ENCODE data around the gene BCL11A. TPM values are rescaled to one million over a fixed set of nuclear protein-coding genes. Genes with fewer than 3 reads are reported as not detected.

The BCL11A gene
- total RNA-seq, 2 donors from 2014 or later: 14.3 to 16.2 TPM

DNA sequence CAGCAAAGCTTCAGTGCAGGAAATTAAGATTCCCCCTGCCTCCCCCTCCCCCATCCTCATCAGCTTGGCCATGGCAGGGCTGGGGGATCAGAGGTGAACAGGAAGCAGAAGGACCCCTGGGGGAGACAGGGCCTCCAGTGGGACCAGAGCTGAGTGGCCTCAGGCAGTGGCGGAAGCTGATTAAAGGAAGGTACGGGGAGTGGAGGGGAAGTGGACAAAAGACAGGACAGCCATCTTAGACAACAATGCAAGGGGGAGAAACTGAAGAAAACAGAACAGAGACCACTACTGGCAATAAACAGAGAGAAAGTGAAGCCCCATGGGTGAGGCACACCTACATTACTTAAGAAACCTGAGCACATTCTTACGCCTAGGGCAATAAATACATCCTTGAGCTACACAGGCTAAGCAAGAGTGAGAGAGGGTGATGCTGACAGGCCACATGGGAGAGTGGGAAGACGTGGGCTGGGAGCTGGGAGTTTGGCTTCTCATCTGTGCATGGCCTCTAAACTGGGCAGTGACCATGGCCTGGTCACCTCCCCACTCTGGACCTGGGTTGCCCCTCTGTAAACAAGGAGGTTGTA lies 59.6 kb downstream of the BCL11A start:
- ATAC-seq (no peak), DNase-seq (no peak)
- no peaks in the 10 kb centered on the region for H3K27me3 ChIP-seq
- peaks cover 24% of the 10 kb centered on the region for H3K4me1 ChIP-seq
- no peaks in the 10 kb centered on the region for H3K9me3 ChIP-seq
- TF ChIP-seq, protein P1, sequence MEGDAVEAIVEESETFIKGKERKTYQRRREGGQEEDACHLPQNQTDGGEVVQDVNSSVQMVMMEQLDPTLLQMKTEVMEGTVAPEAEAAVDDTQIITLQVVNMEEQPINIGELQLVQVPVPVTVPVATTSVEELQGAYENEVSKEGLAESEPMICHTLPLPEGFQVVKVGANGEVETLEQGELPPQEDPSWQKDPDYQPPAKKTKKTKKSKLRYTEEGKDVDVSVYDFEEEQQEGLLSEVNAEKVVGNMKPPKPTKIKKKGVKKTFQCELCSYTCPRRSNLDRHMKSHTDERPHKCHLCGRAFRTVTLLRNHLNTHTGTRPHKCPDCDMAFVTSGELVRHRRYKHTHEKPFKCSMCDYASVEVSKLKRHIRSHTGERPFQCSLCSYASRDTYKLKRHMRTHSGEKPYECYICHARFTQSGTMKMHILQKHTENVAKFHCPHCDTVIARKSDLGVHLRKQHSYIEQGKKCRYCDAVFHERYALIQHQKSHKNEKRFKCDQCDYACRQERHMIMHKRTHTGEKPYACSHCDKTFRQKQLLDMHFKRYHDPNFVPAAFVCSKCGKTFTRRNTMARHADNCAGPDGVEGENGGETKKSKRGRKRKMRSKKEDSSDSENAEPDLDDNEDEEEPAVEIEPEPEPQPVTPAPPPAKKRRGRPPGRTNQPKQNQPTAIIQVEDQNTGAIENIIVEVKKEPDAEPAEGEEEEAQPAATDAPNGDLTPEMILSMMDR (IDR thresholded peaks at IDR 0.05): no peak
- TF ChIP-seq POLR2A (IDR thresholded peaks at IDR 0.05): no peak
- 84 to 95% methylated on average over 4 of the region's 4 CpGs for WGBS, 2 donors
- H3K27ac ChIP-seq: no peak overlapping the region
- intact Hi-C loops (cut with DNase I): no loop called here
- H3K36me3 ChIP-seq (replicated peaks in 1 of 2; ENCODE audit: insufficient read depth in 1 of 2, low read depth in 2 of 2): no peaks in the 10 kb centered on the region
- H3K4me3 ChIP-seq: no peak overlapping the region

DNA sequence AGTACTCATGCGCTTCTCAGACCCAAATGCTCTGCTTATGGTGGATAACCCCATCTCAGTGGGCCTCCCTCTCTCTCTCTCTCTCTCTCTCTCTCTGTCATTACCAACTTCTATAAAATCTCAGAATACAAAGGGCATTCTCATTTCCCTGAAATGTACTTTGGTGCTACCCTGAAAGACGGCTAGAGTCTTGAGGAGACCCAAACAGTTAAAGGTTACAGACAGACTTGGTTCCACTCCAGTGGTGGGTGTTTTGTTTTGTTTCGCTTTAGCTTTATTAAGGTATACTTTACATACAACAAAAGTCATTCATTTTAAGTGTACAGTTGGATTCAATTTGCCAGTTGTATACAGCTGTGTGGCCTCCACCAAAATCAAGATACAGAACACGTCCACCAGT lies 60.9 kb downstream of the BCL11A start:
- Histone ChIP-seq H3K4me1 (peaks cover 24% of the 10 kb centered on the region), H3K4me3 (no peak overlapping the region), H3K27me3 (no peaks in the 10 kb centered on the region), H3K36me3 (replicated peaks in 1 of 2; ENCODE audit: insufficient read depth in 1 of 2, low read depth in 2 of 2) (no peaks in the 10 kb centered on the region), H3K9me3 (no peaks in the 10 kb centered on the region), H3K27ac (no peak overlapping the region)
- ATAC-seq (no peak), DNase-seq (no peak)
- intact Hi-C loops (cut with DNase I): no loop called here
- 95% methylated on average over 4 of the region's 4 CpGs for WGBS, 2 donors
- TF ChIP-seq, protein P1 (IDR thresholded peaks at IDR 0.05): no peak
- TF ChIP-seq POLR2A (IDR thresholded peaks at IDR 0.05): no peak

DNA sequence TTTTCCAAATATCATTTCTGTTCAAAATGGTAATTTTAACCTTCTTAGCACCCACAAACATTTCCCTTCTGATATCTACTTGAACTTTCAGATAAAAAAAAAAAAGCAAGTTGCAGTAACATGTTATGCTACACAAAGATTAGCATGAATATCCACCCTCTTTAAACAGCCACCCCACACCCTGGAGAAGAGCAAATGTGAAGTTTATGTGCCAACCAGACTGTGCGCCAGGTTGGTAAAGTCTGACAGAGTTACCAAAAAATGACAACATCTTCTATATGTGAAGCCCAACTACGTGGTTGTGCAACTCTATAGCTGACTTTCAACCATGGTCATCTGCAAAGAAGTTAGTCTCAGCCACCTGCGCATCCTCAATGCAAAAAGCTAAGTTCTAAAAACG lies 62.6 kb downstream of the BCL11A start:
- WGBS, 2 donors: 69 to 74% methylated on average over 4 of the region's 4 CpGs
- no peak overlapping the region for H3K27ac ChIP-seq
- DNase-seq (no peak), ATAC-seq (no peak)
- TF ChIP-seq, protein P1 (IDR thresholded peaks at IDR 0.05): no peak
- TF ChIP-seq POLR2A (IDR thresholded peaks at IDR 0.05): no peak
- peaks cover 21% of the 10 kb centered on the region for H3K4me1 ChIP-seq
- H3K9me3 ChIP-seq: no peaks in the 10 kb centered on the region
- no peaks in the 10 kb centered on the region for H3K36me3 ChIP-seq (replicated peaks in 1 of 2; ENCODE audit: insufficient read depth in 1 of 2, low read depth in 2 of 2)
- no peak overlapping the region for H3K4me3 ChIP-seq
- intact Hi-C loops (cut with DNase I): no loop called here
- H3K27me3 ChIP-seq: no peaks in the 10 kb centered on the region

DNA sequence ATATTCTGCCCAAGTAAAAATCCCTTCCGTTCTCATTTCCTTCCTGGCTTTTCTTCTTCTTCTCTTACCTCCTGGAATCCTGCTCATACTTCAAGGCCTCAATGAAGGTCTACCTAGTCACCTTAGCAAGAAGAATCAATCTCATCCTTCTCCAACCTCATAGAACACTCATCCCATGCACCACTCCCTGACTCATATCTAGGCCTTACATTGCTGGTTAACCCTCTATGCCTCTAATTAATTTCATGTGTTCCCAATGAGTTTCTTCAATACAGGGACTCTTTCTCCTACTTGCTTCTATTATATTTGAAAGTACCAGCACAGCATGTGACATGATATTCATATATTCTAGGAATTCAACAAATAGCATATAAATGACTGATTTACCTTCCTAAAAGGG lies 63.0 kb downstream of the BCL11A start:
- H3K36me3 ChIP-seq (replicated peaks in 1 of 2; ENCODE audit: insufficient read depth in 1 of 2, low read depth in 2 of 2): no peaks in the 10 kb centered on the region
- H3K9me3 ChIP-seq: no peaks in the 10 kb centered on the region
- H3K4me1 ChIP-seq: peaks cover 17% of the 10 kb centered on the region
- no peaks in the 10 kb centered on the region for H3K27me3 ChIP-seq
- intact Hi-C loops (cut with DNase I): no loop called here
- ATAC-seq (no peak), DNase-seq (no peak)
- no peak overlapping the region for H3K27ac ChIP-seq
- whole genome bisulfite sequencing, 2 donors: 100% methylated on average over 1 of the region's 1 CpG
- TF ChIP-seq POLR2A (IDR thresholded peaks at IDR 0.05): no peak
- TF ChIP-seq, protein P1 (IDR thresholded peaks at IDR 0.05): no peak
- H3K4me3 ChIP-seq: no peak overlapping the region

DNA sequence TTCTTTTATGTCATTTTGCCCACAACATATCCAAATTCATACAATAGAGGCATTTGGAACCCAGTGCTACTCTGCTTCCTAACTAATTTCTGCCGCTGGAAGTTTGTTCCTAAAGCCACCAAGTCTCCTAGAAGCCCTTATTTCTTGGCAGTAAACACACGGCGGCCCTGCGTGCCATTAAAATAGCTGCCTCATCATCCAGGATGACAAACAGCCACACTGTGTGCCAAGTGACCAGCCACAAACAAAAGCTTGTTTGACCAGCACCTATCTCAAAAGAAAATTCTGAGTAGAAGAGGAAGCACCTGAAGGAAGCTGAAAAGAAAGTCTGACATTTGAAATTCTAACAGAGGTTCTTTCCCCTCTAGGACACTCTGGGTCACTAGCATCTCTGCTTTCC lies 64.2 kb downstream of the BCL11A start:
- no peak for DNase-seq
- H3K36me3 ChIP-seq (replicated peaks in 1 of 2; ENCODE audit: insufficient read depth in 1 of 2, low read depth in 2 of 2): no peaks in the 10 kb centered on the region
- intact Hi-C loops (cut with DNase I): no loop called here
- WGBS, 2 donors: 79 to 85% methylated on average over 4 of the region's 4 CpGs
- H3K4me1 ChIP-seq: peaks cover 7% of the 10 kb centered on the region
- H3K9me3 ChIP-seq: no peaks in the 10 kb centered on the region
- H3K27me3 ChIP-seq: no peaks in the 10 kb centered on the region
- no peak overlapping the region for H3K4me3 ChIP-seq
- H3K27ac ChIP-seq: no peak overlapping the region
- ATAC-seq: no peak
- TF ChIP-seq POLR2A (IDR thresholded peaks at IDR 0.05): no peak
- TF ChIP-seq, protein P1 (IDR thresholded peaks at IDR 0.05): no peak
